Lower lobe of right lung (tissue), 2 donors: ENCODE results near the gene UBXN6. TPM values are rescaled to one million over a fixed set of nuclear protein-coding genes. Genes with fewer than 3 reads are reported as not detected.

Source experiments
- ATAC-seq, 2 donors: fragments of 200-7000 bp; cut with Tn5 transposase; one replicate each; pipeline ENCODE4 v1.9.1; 2020 to 2022; ENCODE audit warnings: mild to moderate bottlenecking in 2 of 2, moderate library complexity in 2 of 2
- DNase-seq: peaks from one replicate; pipeline ENCODE4 v3.0.0-alpha.2; 2020
- H3K27ac ChIP-seq: fragments of 200-600 bp; one replicate; pipeline ENCODE4 v1.8.0; 2022
- H3K27me3 ChIP-seq: fragments of 200-600 bp; one replicate; pipeline ENCODE4 v1.8.0; 2022; ENCODE audit warnings: low read depth
- H3K36me3 ChIP-seq: fragments of 200-600 bp; one replicate; pipeline ENCODE4 v1.8.0; 2022; ENCODE audit warnings: mild to moderate bottlenecking
- H3K4me1 ChIP-seq: fragments of 200-600 bp; one replicate; pipeline ENCODE4 v1.8.0; 2022
- H3K4me3 ChIP-seq: fragments of 200-600 bp; one replicate; pipeline ENCODE4 v1.8.0; 2022; ENCODE audit warnings: mild to moderate bottlenecking
- H3K9me3 ChIP-seq: fragments of 200-600 bp; one replicate; pipeline ENCODE4 v1.8.0; 2022
- CTCF ChIP-seq: fragments of 200-600 bp; IDR thresholded peaks from one replicate; pipeline ENCODE4 v1.8.0; 2022; ENCODE audit warnings: antibody characterized with exemption, mild to moderate bottlenecking
- intact Hi-C: fragments of 100-400 bp; cut with DNase I; formaldehyde crosslinking; loops from one replicate; pipeline ENCODE4 v1.11.0; 2022
- total RNA-seq: library from RNA; stranded (reverse); fragmentation: NEBNext Ultra II Directional; extraction: Animal tissue kit (Norgen Biotek cat#: 25700); gene quantifications from one replicate; pipeline ENCODE4 v1.2.1, GENCODE V29; 2021
- donor health status: DM: no; HTN: yes; CAD: no; lungs with severe emphysema.

Gene UBXN6
- total RNA-seq, 1 donor from 2014 or later = 86.1 TPM

DNA sequence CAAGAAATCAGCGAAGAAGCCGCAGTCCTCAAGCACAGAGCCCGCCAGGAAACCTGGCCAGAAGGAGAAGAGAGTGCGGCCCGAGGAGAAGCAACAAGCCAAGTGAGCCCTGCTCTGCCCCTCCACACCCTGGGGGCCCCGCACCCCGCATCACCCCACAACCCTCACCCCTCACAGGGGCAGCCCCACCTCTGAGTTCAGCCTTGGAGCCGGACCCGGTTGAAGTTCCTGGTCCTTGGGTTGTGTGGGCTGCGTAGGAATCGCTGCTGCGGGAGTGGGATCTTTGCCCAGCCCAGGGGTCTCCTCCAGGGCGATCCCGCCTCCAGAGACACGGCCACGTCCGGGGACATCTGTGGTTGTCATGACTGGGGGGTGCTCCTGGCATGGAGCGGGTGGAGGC, 38.7 kb upstream of the UBXN6 start:
- ATAC-seq (no peak), DNase-seq (no peak)
- no peak for TF ChIP-seq CTCF
- no peaks in the 10 kb centered on the region for H3K4me1 ChIP-seq
- no peaks in the 10 kb centered on the region for H3K9me3 ChIP-seq
- no peaks in the 10 kb centered on the region for H3K27me3 ChIP-seq
- no peak overlapping the region for H3K4me3 ChIP-seq
- peaks cover 88% of the 10 kb centered on the region for H3K36me3 ChIP-seq
- intact Hi-C loops = no loop called here
- no peak overlapping the region for H3K27ac ChIP-seq

GRCh38 chr19:4495471-4495870, 37.9 kb upstream of the UBXN6 start:
- H3K27ac ChIP-seq = no peak overlapping the region
- peaks cover 86% of the 10 kb centered on the region for H3K36me3 ChIP-seq
- H3K4me3 ChIP-seq = no peak overlapping the region
- no peaks in the 10 kb centered on the region for H3K9me3 ChIP-seq
- ATAC-seq = no peak
- no peaks in the 10 kb centered on the region for H3K4me1 ChIP-seq
- DNase-seq = no peak
- H3K27me3 ChIP-seq = no peaks in the 10 kb centered on the region
- TF ChIP-seq CTCF = no peak
- intact Hi-C loops = no loop called here

DNA sequence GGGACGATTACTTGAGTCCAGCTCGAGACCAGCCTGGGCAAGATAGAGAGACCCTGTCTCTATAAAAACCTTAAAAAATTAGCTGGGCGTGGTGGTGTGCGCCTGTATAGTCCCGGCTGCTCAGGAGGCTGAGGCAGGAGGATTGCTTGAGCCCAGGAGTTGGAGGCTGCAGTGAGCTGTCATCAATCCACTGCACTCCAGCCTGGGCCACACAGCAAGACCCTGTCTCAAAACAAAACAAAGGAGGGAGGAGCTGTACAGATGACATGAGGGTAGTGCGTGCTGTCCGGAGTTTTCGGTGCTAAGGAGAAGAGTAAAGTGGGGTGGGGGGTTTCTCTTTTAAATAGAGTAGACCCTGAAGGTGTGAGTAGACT, 37.1 kb upstream of the UBXN6 start:
- TF ChIP-seq CTCF = no peak
- intact Hi-C loops = no loop called here
- no peaks in the 10 kb centered on the region for H3K27me3 ChIP-seq
- peaks cover 86% of the 10 kb centered on the region for H3K36me3 ChIP-seq
- no peak for ATAC-seq
- H3K4me3 ChIP-seq = no peak overlapping the region
- H3K9me3 ChIP-seq = no peaks in the 10 kb centered on the region
- DNase-seq = no peak
- no peaks in the 10 kb centered on the region for H3K4me1 ChIP-seq
- no peak overlapping the region for H3K27ac ChIP-seq

- TF ChIP-seq CTCF = no peak
- no peaks in the 10 kb centered on the region for H3K4me1 ChIP-seq
- ATAC-seq (no peak), DNase-seq (no peak)
- intact Hi-C loops = no loop called here
- no peak overlapping the region for H3K27ac ChIP-seq
- H3K27me3 ChIP-seq = no peaks in the 10 kb centered on the region
- no peaks in the 10 kb centered on the region for H3K9me3 ChIP-seq
- H3K4me3 ChIP-seq = no peak overlapping the region
- H3K36me3 ChIP-seq = peaks cover 86% of the 10 kb centered on the region
Observed at GRCh38 chr19:4493929-4494690, 36.5 kb upstream of the UBXN6 start.

DNA sequence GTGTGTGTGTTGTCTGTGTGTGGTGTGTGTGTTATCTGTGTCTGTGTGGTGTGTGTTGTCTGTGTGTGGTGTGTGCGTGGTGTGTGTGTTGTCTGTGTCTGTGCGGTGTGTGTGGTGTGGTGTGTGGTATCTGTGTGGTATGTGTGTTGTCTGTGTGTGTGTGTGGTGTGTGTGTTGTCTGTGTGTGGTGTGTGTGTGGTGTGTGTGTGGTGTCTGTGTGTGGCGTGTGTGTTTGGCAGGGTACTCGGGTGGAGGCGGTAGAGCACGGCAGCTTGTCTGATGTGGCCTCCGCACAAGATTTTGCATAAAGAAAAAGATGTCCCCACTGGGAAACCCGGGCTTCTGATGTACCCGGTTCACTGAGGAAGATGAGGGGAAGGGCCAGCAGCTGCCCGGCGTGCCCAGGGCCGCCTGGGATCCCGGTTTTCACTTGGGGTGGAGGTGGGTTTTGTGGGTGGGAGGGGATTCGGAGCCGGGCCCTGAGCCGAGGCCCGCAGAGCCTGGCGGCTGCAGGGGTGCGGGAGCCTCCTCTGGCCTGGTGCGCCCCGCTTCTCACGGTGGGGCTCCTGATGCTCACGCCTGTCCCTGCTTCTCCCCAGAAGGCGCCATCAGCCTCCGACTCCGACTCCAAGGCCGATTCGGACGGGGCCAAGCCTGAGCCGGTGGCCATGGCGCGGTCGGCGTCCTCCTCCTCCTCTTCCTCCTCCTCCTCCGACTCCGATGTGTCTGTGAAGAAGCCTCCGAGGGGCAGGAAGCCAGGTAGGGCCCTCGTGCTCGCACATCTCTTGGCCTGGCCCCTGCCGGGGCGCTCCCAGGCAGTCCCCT, 35.7 kb upstream of the UBXN6 start:
- ATAC-seq (no peak), DNase-seq (no peak)
- no peaks in the 10 kb centered on the region for H3K9me3 ChIP-seq
- H3K27me3 ChIP-seq = no peaks in the 10 kb centered on the region
- intact Hi-C loops = no loop called here
- no peaks in the 10 kb centered on the region for H3K4me1 ChIP-seq
- peaks cover 87% of the 10 kb centered on the region for H3K36me3 ChIP-seq
- no peak overlapping the region for H3K27ac ChIP-seq
- no peak for TF ChIP-seq CTCF
- no peak overlapping the region for H3K4me3 ChIP-seq
